Astrocyte (in vitro differentiated cells and primary cell): ENCODE measurements around the gene TRAPPC3L.

Source experiments
- EZH2 ChIP-seq: IDR thresholded peaks from 2 replicates; pipeline ENCODE4 v1.6.1; 2012; ENCODE audit warnings: mild to moderate bottlenecking, low read length, inconsistent platforms; ENCODE audit not compliant: insufficient read depth
- TF ChIP-seq, protein P1 (sequence below): IDR thresholded peaks from 2 replicates; pipeline ENCODE4 v1.5.1; 2011; ENCODE audit warnings: low read depth, mild to moderate bottlenecking, inconsistent platforms, low read length, moderate library complexity; ENCODE audit not compliant: insufficient read depth

GRCh38 chr6:116500969-116501433 is 44.5 kb downstream of the TRAPPC3L start:
- TF ChIP-seq, protein P1, sequence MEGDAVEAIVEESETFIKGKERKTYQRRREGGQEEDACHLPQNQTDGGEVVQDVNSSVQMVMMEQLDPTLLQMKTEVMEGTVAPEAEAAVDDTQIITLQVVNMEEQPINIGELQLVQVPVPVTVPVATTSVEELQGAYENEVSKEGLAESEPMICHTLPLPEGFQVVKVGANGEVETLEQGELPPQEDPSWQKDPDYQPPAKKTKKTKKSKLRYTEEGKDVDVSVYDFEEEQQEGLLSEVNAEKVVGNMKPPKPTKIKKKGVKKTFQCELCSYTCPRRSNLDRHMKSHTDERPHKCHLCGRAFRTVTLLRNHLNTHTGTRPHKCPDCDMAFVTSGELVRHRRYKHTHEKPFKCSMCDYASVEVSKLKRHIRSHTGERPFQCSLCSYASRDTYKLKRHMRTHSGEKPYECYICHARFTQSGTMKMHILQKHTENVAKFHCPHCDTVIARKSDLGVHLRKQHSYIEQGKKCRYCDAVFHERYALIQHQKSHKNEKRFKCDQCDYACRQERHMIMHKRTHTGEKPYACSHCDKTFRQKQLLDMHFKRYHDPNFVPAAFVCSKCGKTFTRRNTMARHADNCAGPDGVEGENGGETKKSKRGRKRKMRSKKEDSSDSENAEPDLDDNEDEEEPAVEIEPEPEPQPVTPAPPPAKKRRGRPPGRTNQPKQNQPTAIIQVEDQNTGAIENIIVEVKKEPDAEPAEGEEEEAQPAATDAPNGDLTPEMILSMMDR = no peak
- TF ChIP-seq EZH2 = no peak
